NB4 (cell line): ENCODE measurements around the gene SLC25A11.
"Not testable (repeated sequence)": the region's sequence is repeated elsewhere in the genome, so short reads cannot be mapped to it uniquely, and the experiment has no call there.

Source experiments
- DNase-seq: peaks from one replicate; pipeline ENCODE4 v3.0.0; 2010; ENCODE audit warnings: low read depth
- H3K4me3 ChIP-seq: one replicate; pipeline ENCODE4 v1.5.1; 2011; ENCODE audit warnings: mild to moderate bottlenecking, low read depth, low read length, moderate library complexity
- CTCF ChIP-seq: IDR thresholded peaks from one replicate; pipeline ENCODE4 v1.5.1; 2012; ENCODE audit warnings: low read depth, low read length
- MAX ChIP-seq: IDR thresholded peaks from 2 replicates; pipeline ENCODE4 v1.6.1; 2011; ENCODE audit warnings: low read depth, low read length
- MYC ChIP-seq: IDR thresholded peaks from 2 replicates; pipeline ENCODE4 v1.6.1; 2011; ENCODE audit warnings: low read depth, low read length
- POLR2A ChIP-seq: IDR thresholded peaks from 2 replicates; pipeline ENCODE4 v1.6.1; 2011; ENCODE audit warnings: mild to moderate bottlenecking; ENCODE audit not compliant: insufficient read length; ENCODE audit errors: extremely low read depth

Gene SLC25A11

GRCh38 chr17:4908301-4908700, 31.5 kb downstream of the SLC25A11 start:
- no peak for DNase-seq
- H3K4me3 ChIP-seq: no peak overlapping the region
- TF ChIP-seq POLR2A (no peak), MYC (no peak), CTCF (no peak), MAX (no peak)

GRCh38 chr17:4906642-4907041, 33.2 kb downstream of the SLC25A11 start:
- not testable (repeated sequence) for DNase-seq

GRCh38 chr17:4903051-4903818, 36.6 kb downstream of the SLC25A11 start, which contains the start of gene CHRNE:
CHRNE (minus strand) TSS chr17:4903098; CDS start chr17:4903063, 35 bp downstream.
- H3K4me3 ChIP-seq: no peak within 1 kb of the TSS
- DNase-seq: peak; percentile 74
- TF ChIP-seq MAX (peak; percentile 75), CTCF (peak; percentile 62), POLR2A (no peak)

More at GRCh38 chr17:4906642-4907041, 33.2 kb downstream of the SLC25A11 start:
- H3K4me3 ChIP-seq: not testable (repeated sequence)

- TF ChIP-seq POLR2A (no peak), MAX (no peak), MYC (no peak), CTCF (no peak)
- no peak for DNase-seq
- no peak overlapping the region for H3K4me3 ChIP-seq
Observed at GRCh38 chr17:4902540-4902939, 37.3 kb downstream of the SLC25A11 start.

- no peak for DNase-seq
- H3K4me3 ChIP-seq: no peak overlapping the region
- TF ChIP-seq MAX (no peak), CTCF (no peak), POLR2A (no peak), MYC (no peak)
Observed at GRCh38 chr17:4901648-4902344, 38.0 kb downstream of the SLC25A11 start.

- no peak overlapping the region for H3K4me3 ChIP-seq
- TF ChIP-seq MYC (no peak), POLR2A (no peak), CTCF (no peak), MAX (no peak)
- DNase-seq: no peak
Observed at GRCh38 chr17:4901108-4901647, 38.7 kb downstream of the SLC25A11 start.
